Neuronal stem cell (in vitro differentiated cells): ENCODE data around the gene EPS8L2.
"Not testable (repeated sequence)": the region's sequence is repeated elsewhere in the genome, so short reads cannot be mapped to it uniquely, and the experiment has no call there.

ENCODE experiments used
- DNase-seq: peaks from one replicate; pipeline ENCODE4 v3.0.0-alpha.2; 2013; ENCODE audit warnings: low spot score
- H2AFZ ChIP-seq: one replicate; pipeline ENCODE4 v1.6.1; 2013; ENCODE audit warnings: mild to moderate bottlenecking, low read length, inconsistent platforms
- H2AK5ac ChIP-seq: 2 replicates; pipeline ENCODE4 v1.6.1; 2013; ENCODE audit warnings: low read depth, mild to moderate bottlenecking, inconsistent platforms, low read length, moderate library complexity, mixed read lengths
- H2BK120ac ChIP-seq: 2 replicates; pipeline ENCODE4 v1.6.1; 2013; ENCODE audit warnings: low read depth, mild to moderate bottlenecking, inconsistent platforms, low read length, moderate library complexity, mixed read lengths
- H2BK12ac ChIP-seq: one replicate; pipeline ENCODE4 v1.6.1; 2013; ENCODE audit warnings: low read length, inconsistent platforms
- H2BK15ac ChIP-seq: 2 replicates; pipeline ENCODE4 v1.6.1; 2013; ENCODE audit warnings: mild to moderate bottlenecking, low read length, inconsistent platforms, mixed read lengths
- H2BK5ac ChIP-seq: one replicate; pipeline ENCODE4 v1.6.1; 2013; ENCODE audit warnings: inconsistent platforms, mild to moderate bottlenecking, low read length, moderate library complexity
- H3K14ac ChIP-seq: one replicate; pipeline ENCODE4 v1.6.1; 2013; ENCODE audit warnings: low read length, inconsistent platforms
- H3K18ac ChIP-seq: 2 replicates; pipeline ENCODE4 v1.6.1; 2013; ENCODE audit warnings: low read length, inconsistent platforms
- H3K23ac ChIP-seq: 2 replicates; pipeline ENCODE4 v1.6.1; 2013; ENCODE audit warnings: low read depth, mild to moderate bottlenecking, mixed read lengths, low read length, inconsistent platforms; ENCODE audit not compliant: poor library complexity
- H3K27ac ChIP-seq: replicated peaks from 3 replicates; pipeline ENCODE4 v1.5.1; 2013; ENCODE audit warnings: low read length, inconsistent platforms
- H3K27me3 ChIP-seq, 3 experiments: 2 replicates each; pipeline ENCODE4 v1.6.1; 2013; ENCODE audit warnings: low read length in 3 of 3, mild to moderate bottlenecking in 2 of 3, inconsistent platforms in 1 of 3, low read depth in 1 of 3, mixed read lengths in 1 of 3, moderate library complexity in 1 of 3; ENCODE audit not compliant: control insufficient read depth in 3 of 3, insufficient read depth in 3 of 3
- H3K36me3 ChIP-seq, 2 donors: replicated peaks in 1 of 2; 2 replicates each; pipeline ENCODE4 v1.6.1; 2013; ENCODE audit warnings: low read length in 2 of 2; ENCODE audit not compliant: control insufficient read depth in 2 of 2, insufficient read depth in 2 of 2
- H3K4ac ChIP-seq: 2 replicates; pipeline ENCODE4 v1.6.1; 2013; ENCODE audit warnings: inconsistent platforms, mild to moderate bottlenecking, low read length, moderate library complexity
- H3K4me1 ChIP-seq, 2 donors: 1 replicate in 1 of 2; 2 replicates in 1 of 2; pipeline ENCODE4 v1.6.1; 2013; ENCODE audit warnings: low read length in 2 of 2, low read depth in 1 of 2; ENCODE audit not compliant: control insufficient read depth in 2 of 2, insufficient read depth in 1 of 2
- H3K4me2 ChIP-seq: one replicate; pipeline ENCODE4 v1.6.1; 2013; ENCODE audit warnings: mild to moderate bottlenecking, low read length, inconsistent platforms; ENCODE audit not compliant: insufficient read depth, poor library complexity, severe bottlenecking
- H3K4me3 ChIP-seq, 2 donors: 2 replicates each; pipeline ENCODE4 v1.5.1; 2013; ENCODE audit warnings: low read length in 2 of 2, mild to moderate bottlenecking in 2 of 2, inconsistent platforms in 1 of 2, moderate library complexity in 1 of 2
- H3K79me1 ChIP-seq: one replicate; pipeline ENCODE4 v1.6.1; 2013; ENCODE audit warnings: low read depth, mild to moderate bottlenecking, inconsistent platforms, low read length, moderate library complexity
- H3K9ac ChIP-seq: one replicate; pipeline ENCODE4 v1.6.1; 2013; ENCODE audit warnings: mild to moderate bottlenecking, low read depth, low read length, inconsistent platforms; ENCODE audit not compliant: poor library complexity
- H3K9me3 ChIP-seq, 2 donors: replicated peaks in 1 of 2; 2 replicates each; pipeline versions ENCODE3 to v1.6.1; 2013; ENCODE audit warnings: low read length in 2 of 2, mild to moderate bottlenecking in 2 of 2, inconsistent platforms in 1 of 2, low read depth in 1 of 2, mixed read lengths in 1 of 2, moderate library complexity in 1 of 2; ENCODE audit not compliant: control insufficient read depth in 2 of 2, insufficient read depth in 1 of 2
- H4K8ac ChIP-seq: one replicate; pipeline ENCODE4 v1.6.1; 2013; ENCODE audit warnings: low read depth, mild to moderate bottlenecking, inconsistent platforms, low read length, moderate library complexity
- H4K91ac ChIP-seq: one replicate; pipeline ENCODE4 v1.6.1; 2013; ENCODE audit warnings: low read length, low read depth, mild to moderate bottlenecking, inconsistent platforms; ENCODE audit not compliant: poor library complexity
- WGBS, 2 donors: extraction: QIAGEN DNeasy Blood & Tissue Kit; methylation state at CpG; one replicate each; pipeline ENCODE4 v1.1.7; 2013; ENCODE audit warnings: missing lambda C conversion rate in 2 of 2, mixed read lengths in 1 of 2; ENCODE audit not compliant: insufficient read length in 2 of 2, insufficient replicate concordance in 1 of 2; ENCODE audit errors: extremely low coverage in 2 of 2; 5-methylcytosine and 5-hydroxymethylcytosine counted together

The EPS8L2 gene

GRCh38 chr11:737366-737765, 31.3 kb downstream of the EPS8L2 start:
- peak overlapping the region; percentile 20 for H2AK5ac ChIP-seq
- H4K91ac ChIP-seq = no peak overlapping the region
- no peak overlapping the region for H3K9ac ChIP-seq
- peaks cover 6 to 10% of the 10 kb centered on the region in 2 donors for H3K4me1 ChIP-seq
- no peak overlapping the region for H3K27ac ChIP-seq
- H3K18ac ChIP-seq = peak overlapping the region; percentile 59
- no peaks in the 10 kb centered on the region for H3K36me3 ChIP-seq
- no peak overlapping the region for H3K4me2 ChIP-seq
- no peak overlapping the region for H2BK12ac ChIP-seq
- no peaks in the 10 kb centered on the region for H3K27me3 ChIP-seq
- no peak overlapping the region for H3K23ac ChIP-seq
- no peak overlapping the region for H4K8ac ChIP-seq
- H2BK15ac ChIP-seq = peak overlapping the region; percentile 38
- H3K9me3 ChIP-seq = no peaks in the 10 kb centered on the region
- no peak for DNase-seq
- H2AFZ ChIP-seq = peak overlapping the region; percentile 87
- no CpG with 5 or more reads among the region's 11 CpGs for WGBS, 2 donors
- no peak overlapping the region for H3K14ac ChIP-seq
- H3K79me1 ChIP-seq = no peaks in the 10 kb centered on the region
- no peak overlapping the region for H2BK120ac ChIP-seq
- H2BK5ac ChIP-seq = no peak overlapping the region
- peak overlapping the region in 1 of 2 donors; percentile 23 for H3K4me3 ChIP-seq
- no peak overlapping the region for H3K4ac ChIP-seq

- H3K27ac ChIP-seq, H3K4me1 ChIP-seq, H3K36me3 ChIP-seq, H2BK120ac ChIP-seq, H3K23ac ChIP-seq, H4K8ac ChIP-seq, DNase-seq, H2BK15ac ChIP-seq, H3K9ac ChIP-seq, H3K14ac ChIP-seq, H2BK12ac ChIP-seq, H3K4ac ChIP-seq, H2BK5ac ChIP-seq, H3K79me1 ChIP-seq, H3K27me3 ChIP-seq, H4K91ac ChIP-seq, H3K4me2 ChIP-seq, H2AK5ac ChIP-seq, H3K9me3 ChIP-seq, H3K4me3 ChIP-seq: not testable (repeated sequence)
- Histone ChIP-seq H2AFZ (peak overlapping the region; percentile 87), H3K18ac (peak overlapping the region; percentile 38)
- WGBS, 2 donors = no CpG with 5 or more reads among the region's 10 CpGs
Measured at GRCh38 chr11:737899-738298, 31.9 kb downstream of the EPS8L2 start.

GRCh38 chr11:742156-742546, 36.1 kb downstream of the EPS8L2 start:
- no peak for DNase-seq
- Histone ChIP-seq H2AFZ (no peak overlapping the region), H2AK5ac (no peak overlapping the region), H2BK12ac (no peak overlapping the region), H3K14ac (no peak overlapping the region), H3K36me3 (no peaks in the 10 kb centered on the region), H2BK15ac (no peak overlapping the region), H4K91ac (no peak overlapping the region), H3K27me3 (no peaks in the 10 kb centered on the region), H3K27ac (no peak overlapping the region), H3K9me3 (no peaks in the 10 kb centered on the region), H3K4me1 (peaks cover 8 to 11% of the 10 kb centered on the region in 2 donors), H3K4me2 (no peak overlapping the region), H3K79me1 (no peaks in the 10 kb centered on the region), H2BK5ac (no peak overlapping the region), H3K18ac (no peak overlapping the region), H3K9ac (no peak overlapping the region), H4K8ac (no peak overlapping the region), H3K23ac (no peak overlapping the region), H2BK120ac (no peak overlapping the region), H3K4ac (no peak overlapping the region), H3K4me3 (no peak overlapping the region)
- WGBS, 2 donors = no CpG with 5 or more reads among the region's 3 CpGs

GRCh38 chr11:742571-743201, 36.7 kb downstream of the EPS8L2 start:
- H3K4me3 ChIP-seq = no peak overlapping the region
- no peaks in the 10 kb centered on the region for H3K27me3 ChIP-seq
- peak overlapping the region; percentile 36 for H2AK5ac ChIP-seq
- no peaks in the 10 kb centered on the region for H3K36me3 ChIP-seq
- no peak overlapping the region for H4K91ac ChIP-seq
- H4K8ac ChIP-seq = peak overlapping the region; percentile 19
- H3K23ac ChIP-seq = no peak overlapping the region
- H3K4me2 ChIP-seq = no peak overlapping the region
- H3K14ac ChIP-seq = no peak overlapping the region
- H2AFZ ChIP-seq = no peak overlapping the region
- peaks cover 4 to 5% of the 10 kb centered on the region in 2 donors for H3K4me1 ChIP-seq
- no peak overlapping the region for H2BK15ac ChIP-seq
- no peak for DNase-seq
- no peak overlapping the region for H3K18ac ChIP-seq
- no peak overlapping the region for H2BK120ac ChIP-seq
- no peak overlapping the region for H2BK12ac ChIP-seq
- H3K9me3 ChIP-seq = no peaks in the 10 kb centered on the region
- no peak overlapping the region for H2BK5ac ChIP-seq
- H3K4ac ChIP-seq = no peak overlapping the region
- H3K9ac ChIP-seq = no peak overlapping the region
- peaks cover 2% of the 10 kb centered on the region for H3K79me1 ChIP-seq
- no peak overlapping the region for H3K27ac ChIP-seq
- no CpG with 5 or more reads among the region's 4 CpGs for WGBS, 2 donors
